Measurements from ENCODE around the gene PPP1R12B. TPM values are rescaled to one million over a fixed set of nuclear protein-coding genes. Genes with fewer than 3 reads are reported as not detected.

The PPP1R12B gene
- total RNA-seq, 4 donors from 2014 or later: 68.1 to 153 (median 116) TPM

DNA sequence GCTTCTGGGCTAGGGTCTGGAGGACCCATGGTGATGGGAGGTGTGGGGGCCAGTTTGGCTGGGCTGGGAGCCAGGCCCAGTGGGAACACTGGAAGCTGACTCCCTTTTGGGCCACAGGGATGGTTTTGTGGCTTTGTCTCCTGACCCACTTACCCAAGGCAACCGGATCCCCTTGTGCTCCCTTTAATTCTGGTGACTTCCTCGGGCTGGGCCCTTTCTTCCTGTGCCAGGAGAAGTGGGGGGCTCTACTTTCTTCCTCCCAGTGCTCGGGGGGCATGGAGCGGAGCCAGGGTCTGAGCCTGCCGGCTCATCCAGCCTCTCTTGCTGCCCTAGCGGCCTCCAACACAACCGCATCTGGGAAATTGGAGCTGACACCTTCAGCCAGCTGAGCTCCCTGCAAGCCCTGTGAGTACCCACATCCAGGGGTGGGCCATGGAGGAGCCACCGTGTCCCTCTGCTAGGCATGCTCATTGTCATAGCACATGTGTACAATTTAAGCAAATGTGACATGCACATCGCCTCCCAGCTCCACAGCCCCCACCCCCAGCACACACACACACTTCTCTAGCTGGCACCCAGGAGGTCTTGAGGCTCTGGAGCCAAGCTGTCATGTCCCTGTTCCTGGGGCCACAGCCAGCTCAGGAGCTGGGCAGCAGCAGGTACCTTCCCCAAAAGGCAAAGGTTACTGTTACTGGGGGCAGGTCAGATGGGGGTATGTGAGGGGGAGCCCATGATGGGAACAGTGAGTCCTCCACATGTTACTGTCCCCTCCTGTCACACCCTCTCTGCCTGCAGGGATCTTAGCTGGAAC lies 41.8 kb upstream of the PPP1R12B start:
- H3K9me3 ChIP-seq: no peaks in the 10 kb centered on the region
- no peak for DNase-seq (ENCODE audit: low spot score in 2 of 2)
- WGBS, 2 donors: 80 to 87% methylated on average over 9 of the region's 9 CpGs
- no peaks in the 10 kb centered on the region for H3K27me3 ChIP-seq
- H3K36me3 ChIP-seq: no peaks in the 10 kb centered on the region
- H3K4me3 ChIP-seq: no peak overlapping the region
- no peak overlapping the region for H3K27ac ChIP-seq
- H3K4me1 ChIP-seq: no peaks in the 10 kb centered on the region
- TF ChIP-seq CTCF (IDR thresholded peaks at IDR 0.05): no peak
- TF ChIP-seq POLR2A (IDR thresholded peaks at IDR 0.05): no peak

- no peak overlapping the region for H3K4me3 ChIP-seq
- peaks cover 0 to 4% (median 0%) of the 10 kb centered on the region in 4 donors for H3K4me1 ChIP-seq
- no peak for DNase-seq (ENCODE audit: low spot score in 2 of 2)
- H3K27me3 ChIP-seq: no peaks in the 10 kb centered on the region
- no peak for TF ChIP-seq CTCF (IDR thresholded peaks at IDR 0.05)
- no peak for TF ChIP-seq POLR2A (IDR thresholded peaks at IDR 0.05)
- TF ChIP-seq EP300 (IDR thresholded peaks at IDR 0.05): no peak
- H3K27ac ChIP-seq: no peak overlapping the region
- H3K36me3 ChIP-seq: no peaks in the 10 kb centered on the region
- no peaks in the 10 kb centered on the region for H3K9me3 ChIP-seq
Measured at GRCh38 chr1:202310071-202310725, 38.3 kb upstream of the PPP1R12B start.

DNA sequence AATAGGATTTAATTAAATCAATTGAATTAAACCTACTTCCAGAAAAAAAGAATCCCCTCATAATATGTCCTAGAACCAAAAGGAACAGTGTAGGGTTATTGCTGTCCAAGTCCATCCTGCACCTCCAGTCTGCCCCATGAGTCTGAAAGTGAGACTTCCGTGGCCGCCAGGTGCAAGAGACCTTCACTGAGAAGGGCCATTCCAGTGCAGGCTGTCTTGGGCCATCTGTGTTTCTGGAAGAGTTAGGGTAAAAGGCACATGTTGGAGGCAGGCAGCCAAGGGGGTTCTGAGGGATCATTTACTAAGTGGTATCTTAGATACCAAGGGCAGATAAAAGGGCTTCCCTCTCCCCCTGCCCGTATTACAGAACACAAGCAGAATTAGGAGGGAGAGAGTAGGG lies 37.8 kb upstream of the PPP1R12B start:
- H3K4me1 ChIP-seq: peaks cover 0 to 4% (median 0%) of the 10 kb centered on the region in 4 donors
- no peak for TF ChIP-seq EP300 (IDR thresholded peaks at IDR 0.05)
- TF ChIP-seq POLR2A (IDR thresholded peaks at IDR 0.05): no peak
- no peak for TF ChIP-seq CTCF (IDR thresholded peaks at IDR 0.05)
- no peaks in the 10 kb centered on the region for H3K27me3 ChIP-seq
- no peak for DNase-seq (ENCODE audit: low spot score in 2 of 2)
- 83 to 94% methylated on average over 3 of the region's 3 CpGs for whole genome bisulfite sequencing, 2 donors
- H3K9me3 ChIP-seq: no peaks in the 10 kb centered on the region
- H3K4me3 ChIP-seq: no peak overlapping the region
- no peak overlapping the region for H3K27ac ChIP-seq
- H3K36me3 ChIP-seq: no peaks in the 10 kb centered on the region

GRCh38 chr1:202311875-202312635 lies 36.4 kb upstream of the PPP1R12B start:
- H3K4me3 ChIP-seq: no peak overlapping the region
- DNase-seq (ENCODE audit: low spot score in 2 of 2): no peak
- H3K27me3 ChIP-seq: no peaks in the 10 kb centered on the region
- H3K36me3 ChIP-seq: no peaks in the 10 kb centered on the region
- no peak overlapping the region for H3K27ac ChIP-seq
- peaks cover 0 to 4% (median 0%) of the 10 kb centered on the region in 4 donors for H3K4me1 ChIP-seq
- TF ChIP-seq EP300 (IDR thresholded peaks at IDR 0.05) (no peak), CTCF (IDR thresholded peaks at IDR 0.05) (no peak), POLR2A (IDR thresholded peaks at IDR 0.05) (no peak)
- 21 to 23% methylated on average over 14 of the region's 14 CpGs for WGBS, 2 donors
- no peaks in the 10 kb centered on the region for H3K9me3 ChIP-seq
